GM21390 (cell line): Measurements from ENCODE around the gene NPC2.

Experiments
- ATAC-seq: cut with Tn5 transposase; IDR thresholded peaks from one replicate; pipeline ENCODE4 v1.9.1; 2021; ENCODE audit not compliant: unreplicated experiment

NPC2 gene

DNA sequence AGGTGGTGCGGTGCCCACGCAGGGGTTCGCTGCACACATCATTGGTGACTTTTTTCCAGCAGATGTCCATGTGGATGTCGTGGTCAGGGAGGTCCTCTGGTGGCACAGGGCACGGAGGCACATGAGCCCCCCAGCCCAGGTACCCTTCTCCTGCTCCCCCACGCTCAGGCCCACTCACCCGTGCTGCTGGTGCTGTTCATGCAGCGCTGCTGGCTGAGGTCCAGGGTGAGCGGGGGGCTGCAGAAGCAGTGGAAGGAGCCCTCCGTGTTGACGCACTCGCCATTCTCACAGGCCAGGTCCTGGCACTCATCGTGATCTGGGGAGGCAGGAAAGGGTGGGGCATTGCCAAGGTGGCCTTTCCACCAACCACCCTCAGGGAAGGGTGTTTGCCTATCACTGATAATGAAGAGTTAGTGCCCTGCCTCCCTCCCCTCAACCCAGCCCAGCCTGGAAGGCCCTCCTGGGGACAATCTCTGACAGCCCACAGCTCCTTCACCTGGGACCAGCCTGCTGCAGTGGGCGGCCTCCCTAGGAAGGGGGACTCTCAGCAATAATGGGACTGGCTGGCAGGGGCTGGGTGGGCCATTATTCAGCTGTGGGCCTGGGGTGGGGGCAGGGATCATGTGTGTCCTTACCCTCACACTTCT lies 10.3 kb upstream of the NPC2 start:
- ATAC-seq: no peak

DNA sequence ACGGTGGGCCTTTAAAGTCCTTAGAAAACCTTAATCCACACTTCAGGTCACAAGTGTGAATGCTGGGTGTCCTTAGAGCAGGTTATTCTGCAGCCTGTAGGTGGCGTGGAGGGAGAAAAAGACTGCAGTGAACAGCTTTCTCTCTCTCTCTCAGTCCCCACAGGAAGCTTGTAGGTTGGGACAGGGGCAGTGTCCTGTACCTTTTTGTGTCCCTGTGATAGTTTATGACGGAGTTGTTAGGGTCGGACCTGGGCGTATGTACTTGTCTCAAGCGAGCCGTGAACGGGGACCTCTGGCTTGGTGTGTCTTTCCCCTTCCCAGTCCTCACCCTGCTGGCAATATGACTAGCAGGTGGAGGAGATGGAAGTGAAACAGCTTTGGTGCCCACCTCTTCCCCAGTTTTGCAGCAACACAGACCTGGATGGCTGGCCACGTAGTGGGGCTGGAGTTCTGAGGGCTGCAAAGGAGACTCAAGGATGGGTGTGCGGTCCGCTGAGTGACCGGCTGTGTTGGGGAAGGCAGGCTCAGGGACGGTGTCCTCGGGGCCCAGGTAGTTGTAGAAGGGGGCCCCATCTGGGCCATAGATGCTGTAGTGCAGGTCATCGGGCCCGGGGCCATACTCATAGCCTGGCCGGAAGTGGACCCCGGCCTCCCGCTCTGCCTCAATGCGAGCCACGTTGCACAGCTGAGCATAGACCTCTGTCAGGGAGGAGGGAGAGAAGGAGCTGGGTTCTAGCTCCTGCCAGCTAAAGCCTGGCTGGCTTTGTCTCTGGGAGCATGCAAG lies 9.3 kb upstream of the NPC2 start:
- ATAC-seq: no peak

DNA sequence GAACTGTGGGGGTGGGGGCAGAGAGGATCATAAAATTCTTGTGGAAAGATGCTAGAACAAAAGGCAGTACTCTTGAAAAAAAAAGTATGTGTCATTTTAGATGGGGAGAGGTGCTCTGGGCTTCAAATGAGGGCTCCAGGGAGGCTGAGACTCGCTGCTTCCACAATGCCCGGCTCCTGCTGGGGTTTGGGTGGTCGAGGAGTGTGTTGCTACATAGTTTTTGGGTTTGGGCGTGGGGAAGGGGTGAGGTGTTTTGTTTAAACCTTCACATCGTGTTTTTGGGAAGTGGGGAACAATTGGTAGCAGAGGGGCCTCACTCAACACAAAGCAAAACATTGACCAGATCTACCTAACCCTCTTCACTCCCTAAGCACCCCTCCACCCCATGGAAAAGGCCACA lies 8.6 kb upstream of the NPC2 start:
- ATAC-seq: no peak

DNA sequence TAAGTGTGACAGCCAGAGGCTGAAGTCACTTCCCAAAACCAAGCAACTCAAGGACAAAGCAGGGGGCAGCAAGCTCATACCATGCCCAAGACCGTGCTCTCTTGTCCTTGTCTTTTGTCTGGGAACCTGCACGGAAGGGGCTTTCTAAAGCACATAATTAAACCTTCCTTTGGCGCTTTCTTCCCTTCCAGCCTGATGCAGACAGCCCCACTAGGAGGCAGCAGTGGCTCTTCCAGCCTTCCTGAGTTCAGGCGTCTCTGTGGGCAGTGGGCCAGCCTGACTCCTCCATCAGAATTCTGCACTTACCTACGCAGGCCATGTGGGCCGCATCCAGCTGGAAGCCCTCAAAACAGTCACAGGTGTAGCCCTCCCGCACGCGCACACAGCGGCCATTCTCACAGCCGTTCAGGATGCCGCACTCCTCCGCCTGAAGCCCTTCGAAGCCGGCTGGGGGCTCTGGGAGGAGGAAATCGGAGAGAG lies 8.1 kb upstream of the NPC2 start:
- ATAC-seq: no peak

DNA sequence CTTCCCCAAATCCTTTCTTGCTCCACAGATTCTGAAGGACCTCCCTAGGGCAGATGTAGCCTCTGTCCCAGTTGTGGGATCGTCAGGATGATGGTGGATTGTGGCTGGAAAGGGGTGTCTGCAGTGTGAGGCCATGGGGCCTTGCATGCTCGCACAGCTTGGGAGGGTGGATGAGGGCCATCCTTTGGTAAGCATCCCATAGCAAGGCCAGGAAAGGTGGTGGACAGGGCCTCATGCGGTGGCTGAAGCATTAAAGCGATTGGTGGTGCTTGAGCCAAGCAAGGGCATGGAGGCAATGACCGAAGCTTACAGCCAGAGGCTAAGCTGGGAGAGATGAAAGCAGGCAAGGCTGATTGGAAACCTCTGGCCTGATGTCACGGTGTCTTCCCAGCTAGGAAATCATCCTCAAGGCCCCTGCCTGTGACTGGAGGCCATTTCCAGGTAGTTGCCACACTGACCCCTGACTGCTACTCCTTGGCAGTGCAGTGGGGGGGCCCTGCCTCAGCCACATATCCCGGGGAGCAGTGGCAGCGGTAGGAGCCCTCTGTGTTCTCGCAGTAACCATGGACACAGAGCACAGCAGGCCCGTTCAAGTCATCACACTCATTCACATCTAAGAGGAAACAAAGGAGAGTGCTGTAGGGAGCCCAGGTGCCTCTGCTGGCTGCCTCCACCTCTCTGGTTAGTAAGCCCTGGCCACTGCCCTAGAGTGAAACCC lies 7.5 kb upstream of the NPC2 start:
- no peak for ATAC-seq

DNA sequence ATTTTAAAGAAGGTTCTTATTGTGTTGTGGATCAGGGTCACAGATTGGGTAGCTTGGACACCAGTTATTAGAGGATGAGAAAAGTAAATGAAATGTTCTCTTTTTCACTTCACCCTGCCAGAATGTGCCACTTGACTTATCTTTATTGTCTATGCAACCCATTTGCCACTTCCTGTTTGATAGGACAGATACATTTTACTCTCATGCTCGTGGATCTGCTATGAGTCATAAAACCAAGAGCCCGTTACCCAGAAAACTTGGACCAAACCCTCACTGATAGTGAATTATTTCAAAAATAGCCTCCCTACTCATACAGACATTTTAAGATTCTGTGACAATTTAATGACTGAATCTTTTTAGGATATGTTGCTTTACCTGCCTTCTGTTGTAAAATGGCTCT lies 2.3 kb upstream of the NPC2 start:
- no peak for ATAC-seq

DNA sequence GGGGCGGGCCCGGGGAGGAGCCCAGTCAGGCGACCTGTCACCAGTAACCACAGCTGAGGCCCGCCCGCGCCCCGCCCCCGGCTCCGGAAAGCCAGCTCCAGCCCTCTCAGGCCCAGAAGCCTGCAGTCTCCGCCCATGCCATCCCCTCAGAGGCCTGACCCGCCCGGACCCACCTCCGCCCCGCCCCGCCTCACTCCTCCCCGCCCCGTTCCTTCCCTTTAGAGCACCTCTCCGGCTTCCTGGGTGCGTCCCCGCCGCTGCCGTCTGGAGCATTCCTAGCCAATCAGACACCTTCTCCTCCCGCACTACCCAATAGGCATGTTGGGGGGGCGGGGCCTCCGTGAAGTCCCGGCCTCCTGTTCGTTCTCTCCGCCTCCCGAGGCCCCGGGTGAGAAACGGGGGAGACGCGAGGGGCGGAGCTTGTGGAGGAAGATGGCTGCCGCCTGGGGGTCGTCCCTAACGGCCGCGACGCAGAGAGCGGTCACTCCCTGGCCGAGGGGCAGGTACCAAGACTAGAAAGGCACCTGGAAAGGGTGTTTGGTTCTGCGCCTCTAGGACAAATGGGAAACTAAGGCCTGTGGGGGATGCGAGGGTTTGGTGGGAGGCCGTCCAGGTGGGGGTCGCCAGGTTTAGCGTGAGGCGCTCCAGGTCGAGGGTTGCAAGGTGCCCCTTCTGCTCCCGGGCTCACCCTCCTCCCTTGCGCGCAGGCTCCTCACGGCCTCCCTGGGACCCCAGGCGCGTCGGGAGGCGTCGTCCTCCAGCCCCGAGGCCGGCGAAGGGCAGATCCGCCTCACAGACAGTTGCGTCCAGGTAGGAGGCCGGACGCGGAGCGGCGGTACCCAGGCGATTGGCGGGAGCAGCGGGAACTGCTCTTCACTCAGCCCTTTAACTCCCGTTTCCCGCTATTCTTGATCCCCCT lies 497 bp upstream of the NPC2 start, which contains the start of gene ISCA2:
Gene ISCA2 (plus strand): TSS at position 423 of the 919 bp plus-strand sequence. CDS start 10 bp downstream, at position 433.
- ATAC-seq: peak; percentile 80

DNA sequence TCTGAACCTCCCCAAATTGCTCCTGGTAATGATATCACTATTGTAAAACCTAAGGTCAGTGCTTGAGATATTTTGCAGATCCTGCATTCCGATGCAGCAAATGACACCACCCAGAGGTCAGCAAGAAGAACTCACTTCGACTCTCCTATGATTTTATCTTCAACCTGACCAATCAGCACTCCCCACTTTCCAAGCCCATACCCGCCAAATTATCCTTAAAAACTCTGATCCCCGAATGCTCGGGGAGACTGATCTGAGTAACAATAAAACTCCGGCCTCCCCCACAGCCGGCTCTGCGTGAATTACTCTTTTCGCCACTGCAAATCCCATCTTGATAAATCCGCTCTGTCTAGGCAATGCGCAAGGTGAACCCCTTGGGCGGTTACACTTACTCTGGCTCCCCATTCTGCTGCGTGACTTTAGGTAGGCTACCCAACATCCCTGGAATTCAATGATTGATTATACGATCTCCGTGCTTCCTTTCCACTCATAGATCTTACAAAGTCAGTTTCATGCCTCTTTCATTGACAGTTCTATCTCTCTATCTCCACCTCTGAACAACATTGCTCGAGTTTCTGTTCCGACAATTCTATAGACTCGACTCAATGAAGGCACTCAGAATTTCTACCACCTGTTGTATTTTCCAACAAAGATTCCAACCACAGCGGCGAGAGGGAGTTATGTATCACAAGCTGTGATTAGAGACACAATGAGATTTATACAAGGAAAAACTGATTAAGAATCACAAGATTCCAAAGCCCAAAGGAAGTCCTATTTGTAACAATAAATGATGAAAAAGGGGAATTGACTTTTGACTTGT lies 939 bp downstream of the NPC2 start:
- no peak for ATAC-seq

DNA sequence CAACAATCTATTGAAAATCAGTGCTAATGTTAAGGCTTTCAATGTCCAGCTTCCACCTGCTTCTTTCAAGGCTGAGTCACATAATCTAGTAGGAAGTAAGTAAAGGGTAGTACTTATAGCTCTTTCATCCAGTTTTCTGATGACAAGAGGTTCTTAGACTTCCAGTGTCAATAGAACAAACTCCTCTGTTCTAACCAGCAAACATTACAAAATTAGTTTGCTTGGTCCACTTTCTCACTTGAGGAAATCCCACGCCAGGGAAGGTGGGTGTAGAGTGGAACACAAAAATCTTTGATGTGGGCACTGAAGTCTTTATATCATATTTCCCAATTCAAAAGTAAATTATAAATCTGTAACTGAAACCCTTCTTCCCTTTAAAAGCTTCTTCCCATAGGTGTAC lies 2.6 kb downstream of the NPC2 start:
- ATAC-seq: no peak

DNA sequence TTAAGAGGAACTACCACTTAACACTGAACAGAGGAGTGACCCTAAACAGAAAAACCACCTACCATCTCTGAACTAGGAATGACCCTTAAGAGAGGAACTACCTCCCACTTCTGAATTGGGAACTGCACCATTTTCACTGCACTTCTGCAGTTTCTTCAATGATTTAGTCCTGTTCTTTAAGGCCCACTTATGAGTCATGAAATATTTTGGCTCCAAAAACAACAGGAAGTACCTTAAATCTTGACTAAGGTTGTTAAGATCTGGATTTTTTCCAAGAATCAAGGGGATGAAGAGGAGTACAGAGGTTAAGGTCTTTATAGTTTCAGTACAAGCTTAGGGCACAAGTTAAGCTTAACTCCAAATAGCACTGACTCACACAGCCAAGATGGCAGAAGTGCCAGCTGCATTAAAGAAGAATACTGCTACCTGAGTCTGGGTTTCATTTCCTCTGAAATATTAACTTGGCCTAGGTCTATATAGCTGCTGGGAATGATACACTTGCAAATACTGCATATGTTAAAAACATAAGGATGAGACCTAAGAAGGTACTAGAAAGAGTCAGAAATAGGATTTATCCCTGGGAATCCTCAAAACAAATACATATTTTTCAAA lies 4.2 kb downstream of the NPC2 start:
- ATAC-seq: no peak

DNA sequence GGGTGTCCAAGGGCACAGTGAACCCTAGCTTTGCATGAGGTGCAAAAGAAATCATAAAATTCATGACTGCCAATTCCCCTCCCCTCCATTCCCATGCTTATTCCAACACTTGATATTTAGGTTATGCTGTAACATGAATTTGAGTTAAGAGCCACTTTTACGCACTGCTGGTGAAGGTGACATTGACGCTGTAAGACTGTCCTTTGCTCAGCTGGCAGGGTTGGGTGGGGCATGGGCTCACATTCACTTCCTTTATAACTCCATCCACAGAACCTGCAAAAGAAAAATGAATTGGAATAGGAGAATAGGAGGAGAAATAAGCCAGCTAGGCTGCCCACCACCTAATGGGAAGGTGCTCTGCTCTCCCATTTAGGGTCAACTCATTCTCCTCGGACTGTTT lies 6.9 kb downstream of the NPC2 start:
- ATAC-seq: no peak

DNA sequence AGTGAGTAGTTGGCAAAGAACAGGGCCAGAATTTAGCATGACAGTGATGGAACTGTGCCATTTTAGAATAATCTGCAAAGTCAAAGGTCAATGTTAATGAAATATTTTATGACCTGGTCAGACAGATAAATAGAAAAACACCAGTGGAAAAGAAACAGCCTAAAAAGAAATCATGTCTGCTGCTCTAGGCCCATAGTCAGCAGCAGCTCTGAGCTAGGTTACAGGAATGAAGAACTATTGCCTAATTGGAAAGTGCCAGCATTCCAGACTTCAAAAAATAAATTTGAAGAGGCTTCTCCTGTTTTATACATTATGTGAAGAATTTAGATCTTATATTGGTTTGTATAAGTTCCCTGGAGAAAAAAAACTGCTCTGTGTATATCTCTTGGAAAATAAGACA lies 9.8 kb downstream of the NPC2 start:
- ATAC-seq: no peak

DNA sequence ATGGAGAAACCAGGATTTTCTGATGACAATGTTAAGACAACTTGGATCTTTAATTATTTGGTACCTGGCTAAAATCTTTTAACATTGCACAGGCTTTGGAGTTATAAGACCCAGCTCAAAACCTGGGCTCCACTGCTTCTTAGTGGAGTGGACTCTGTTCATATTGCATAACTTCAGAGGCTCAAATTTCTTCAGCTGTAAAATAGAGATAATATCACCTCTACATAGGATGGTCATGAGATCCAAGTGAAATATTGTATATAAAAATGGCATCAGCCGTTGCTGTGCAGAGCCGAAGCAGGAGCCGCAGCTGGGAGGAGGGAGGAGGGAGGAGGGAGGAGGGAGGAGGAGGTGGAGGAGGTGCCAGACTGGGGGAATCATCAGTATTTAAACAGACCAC lies 10.5 kb downstream of the NPC2 start:
- no peak for ATAC-seq

DNA sequence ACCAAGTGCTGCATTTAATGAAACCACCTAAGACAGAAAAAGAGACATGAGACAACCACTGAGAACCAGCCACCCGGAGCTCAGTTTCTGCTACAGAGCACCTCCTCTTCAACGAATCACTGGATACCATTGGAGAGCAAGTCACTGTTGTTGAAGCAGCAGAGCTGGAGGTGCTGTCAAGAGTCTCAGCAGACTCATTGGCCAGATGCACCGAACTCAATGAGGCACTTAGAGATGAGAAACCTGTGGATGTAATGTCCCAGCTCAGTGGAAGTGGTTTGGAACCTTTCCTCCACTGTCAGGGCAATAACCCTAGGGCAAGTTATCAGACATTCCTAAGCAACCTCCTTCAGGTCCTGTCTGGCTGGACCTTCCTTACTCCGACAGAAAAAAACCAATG lies 13.1 kb downstream of the NPC2 start:
- no peak for ATAC-seq

DNA sequence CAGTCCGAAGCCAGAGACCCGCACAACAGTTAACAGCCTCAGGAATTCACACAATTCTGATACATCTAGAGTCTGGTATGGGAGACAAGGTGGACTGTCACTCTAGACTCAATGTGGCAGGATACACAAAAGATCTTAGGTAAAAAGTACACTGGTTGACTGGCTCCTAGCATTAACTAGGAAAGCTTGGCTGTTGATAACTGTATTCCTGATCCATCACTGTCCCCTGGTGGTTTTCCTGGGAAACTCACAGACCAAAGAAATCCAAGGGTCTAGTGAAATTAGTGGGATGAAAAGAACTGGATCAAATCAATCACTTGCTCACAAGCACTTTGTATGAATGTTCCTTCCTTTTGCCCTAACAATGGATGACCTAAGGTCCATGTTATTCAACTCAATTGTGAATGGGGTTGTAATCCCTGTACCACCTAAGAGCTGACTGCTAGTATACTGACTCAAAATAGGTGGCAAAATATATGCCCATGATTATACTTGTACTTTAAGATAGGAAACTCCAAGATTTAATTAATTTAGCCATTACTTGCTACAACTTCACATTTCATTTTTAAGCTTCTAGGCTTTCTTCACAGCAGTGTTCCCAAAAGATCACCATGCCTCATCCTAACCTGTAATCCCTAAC lies 14.0 kb downstream of the NPC2 start:
- ATAC-seq: no peak

DNA sequence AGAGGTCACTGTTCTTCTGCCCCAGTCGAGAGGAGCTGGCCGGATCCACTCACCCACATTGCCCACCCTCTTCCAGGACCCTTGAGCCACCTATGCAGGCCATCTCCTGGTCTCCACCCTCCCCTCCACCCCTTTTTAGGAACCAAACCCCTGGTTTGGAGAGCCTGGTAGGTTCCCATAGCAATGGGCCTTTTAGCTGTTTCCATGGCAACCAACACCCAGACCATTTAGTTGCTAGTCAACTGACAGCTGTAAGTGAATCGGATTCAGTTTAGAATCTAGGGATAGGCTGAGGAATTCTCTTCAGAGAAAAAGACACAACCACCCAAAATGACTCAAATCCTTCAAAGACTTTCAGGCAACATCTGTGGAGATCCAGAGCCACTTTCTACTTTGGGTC lies 16.5 kb downstream of the NPC2 start:
- no peak for ATAC-seq

DNA sequence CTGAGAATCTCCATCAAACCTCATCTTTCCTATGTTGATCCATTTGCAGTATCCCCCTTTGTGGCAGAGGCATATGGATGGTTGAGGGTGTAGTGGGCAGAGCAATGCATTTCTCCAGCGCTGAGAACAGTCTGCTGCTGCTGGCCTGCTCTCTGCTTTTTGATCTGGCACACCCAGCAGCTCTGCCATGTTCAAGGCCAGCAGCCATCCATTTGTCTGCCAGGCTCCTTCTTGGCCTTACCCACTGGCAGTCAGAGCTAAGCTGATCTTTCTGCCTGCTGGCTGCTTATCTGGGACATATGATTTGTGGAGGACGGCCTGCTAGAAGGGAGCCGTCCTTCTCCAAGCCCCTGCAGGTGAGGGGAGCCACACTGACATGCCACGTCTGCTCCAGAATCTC lies 17.0 kb downstream of the NPC2 start:
- ATAC-seq: no peak

DNA sequence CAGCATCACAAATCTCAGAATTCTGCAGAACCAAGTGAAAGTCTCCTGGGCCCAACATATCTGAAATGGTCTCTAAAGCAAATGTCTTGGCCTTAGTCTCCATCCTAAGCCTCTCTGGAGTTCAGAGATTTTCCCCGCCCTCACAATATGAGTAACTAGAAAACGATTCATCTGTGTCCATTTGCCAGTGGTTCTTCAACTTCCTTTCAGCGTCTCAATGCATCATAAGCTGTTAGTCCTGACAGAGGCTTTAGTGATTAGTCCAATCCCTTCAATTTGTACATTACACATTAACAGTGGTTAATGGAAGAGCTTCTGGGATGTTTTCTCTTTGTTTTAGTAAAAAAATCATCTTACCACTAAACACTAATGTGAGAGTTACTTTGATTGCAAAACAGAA lies 17.4 kb downstream of the NPC2 start:
- no peak for ATAC-seq

DNA sequence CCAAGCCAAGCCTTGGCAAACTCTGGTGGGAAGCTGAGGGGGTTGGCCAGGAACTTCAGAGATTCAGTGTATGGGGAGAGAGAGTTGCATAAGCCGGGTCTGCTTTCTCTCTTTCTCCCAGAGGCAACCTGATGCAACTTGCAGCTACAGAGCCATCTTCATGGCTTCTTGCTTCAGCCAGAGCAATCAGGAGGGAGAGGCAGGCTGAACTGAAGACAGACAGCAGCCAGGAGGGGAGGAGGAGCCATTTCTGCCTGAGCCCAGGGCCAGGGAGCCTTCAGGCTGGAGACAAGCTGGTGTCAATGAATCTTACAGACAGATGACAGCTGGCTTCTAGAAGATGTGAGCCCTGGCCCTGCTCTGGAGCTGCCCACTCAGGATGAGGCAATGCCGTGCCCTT lies 18.7 kb downstream of the NPC2 start:
- no peak for ATAC-seq
